Stimulated activated CD4-positive, alpha-beta T cell treated with anti-CD3 and anti-CD28 coated beads, Interleukin-1b, Interleukin-23, amount 100 ng/mL, for 1 hour (primary cell): Measurements from ENCODE around the gene ADIRF.
"Not testable (repeated sequence)": the region's sequence is repeated elsewhere in the genome, so short reads cannot be mapped to it uniquely, and the experiment has no call there.

ENCODE experiments used
- DNase-seq, 2 donors: peaks; one replicate each; pipeline ENCODE4 v3.0.0-alpha.2; 2020; ENCODE audit warnings: low read depth in 2 of 2

The ADIRF gene

GRCh38 chr10:86968271-86968993 is at the start of gene ADIRF:
ADIRF (plus strand) TSS chr10:86968482; CDS start chr10:86968545, 63 bp downstream.
- DNase-seq, result no peak

GRCh38 chr10:86922553-86922961 is 45.7 kb upstream of the ADIRF start:
- no peak for DNase-seq

GRCh38 chr10:86929468-86930380 is 38.6 kb upstream of the ADIRF start:
- no peak for DNase-seq

- no peak for DNase-seq
These were observed 36.4 kb upstream of the ADIRF start for GRCh38 chr10:86931872-86932271.

GRCh38 chr10:86932674-86933073 is 35.6 kb upstream of the ADIRF start:
- no peak for DNase-seq

GRCh38 chr10:86934162-86934711 is 34.0 kb upstream of the ADIRF start:
- DNase-seq, result not testable (repeated sequence)

- no peak for DNase-seq
These were observed 31.4 kb upstream of the ADIRF start for GRCh38 chr10:86936661-86937501.

- DNase-seq, result no peak
These were observed 30.7 kb upstream of the ADIRF start for GRCh38 chr10:86937502-86938154.

- no peak for DNase-seq
These were observed 30.0 kb upstream of the ADIRF start for GRCh38 chr10:86938260-86938659.

GRCh38 chr10:86940076-86940475 is 28.2 kb upstream of the ADIRF start:
- DNase-seq, result not testable (repeated sequence)

- no peak for DNase-seq
These were observed 27.6 kb upstream of the ADIRF start for GRCh38 chr10:86940677-86941076.

GRCh38 chr10:86941426-86941825 is 26.9 kb upstream of the ADIRF start:
- DNase-seq, result no peak

GRCh38 chr10:86941991-86942421 is 26.3 kb upstream of the ADIRF start:
- DNase-seq, result no peak

- DNase-seq, result no peak
These were observed 25.6 kb upstream of the ADIRF start for GRCh38 chr10:86942441-86943315.

GRCh38 chr10:86943316-86944030 is 24.8 kb upstream of the ADIRF start:
- no peak for DNase-seq

- DNase-seq, result no peak
These were observed 24.3 kb upstream of the ADIRF start for GRCh38 chr10:86944031-86944419.

- no peak for DNase-seq
These were observed 23.8 kb upstream of the ADIRF start for GRCh38 chr10:86944471-86944870.

- no peak for DNase-seq
These were observed 23.4 kb upstream of the ADIRF start for GRCh38 chr10:86944907-86945306.
